Urothelium cell line (cell line): ENCODE data around the gene BEND3.
"Not testable (repeated sequence)": the region's sequence is repeated elsewhere in the genome, so short reads cannot be mapped to it uniquely, and the experiment has no call there.

Experiments used
- DNase-seq: peaks from one replicate; pipeline ENCODE4 v3.0.0; 2011; ENCODE audit warnings: low spot score, mixed read lengths
- FAIRE-seq: peaks from 2 replicates; lab custom pipeline; 2011; peaks lifted over from hg19 to GRCh38; lab: Jason Lieb, UNC

BEND3 gene

DNA sequence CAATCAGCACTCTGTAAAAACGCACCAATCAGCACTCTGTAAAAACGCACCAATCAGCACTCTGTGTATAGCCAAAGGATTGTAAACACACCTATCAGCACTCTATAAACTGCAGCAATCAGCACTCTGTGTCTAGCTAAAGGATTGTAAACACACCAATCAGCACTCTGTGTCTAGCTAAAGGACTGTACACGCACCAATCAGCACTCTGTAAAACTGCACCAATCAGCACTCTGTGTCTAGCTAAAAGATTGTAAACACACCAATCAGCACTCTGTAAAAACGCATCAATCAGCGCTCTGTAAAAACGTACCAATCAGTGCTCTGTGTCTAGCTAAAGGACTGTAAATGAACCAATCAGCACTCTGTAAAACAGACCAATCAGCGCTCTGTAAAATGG is 30.9 kb downstream of the BEND3 start:
- FAIRE-seq, DNase-seq: not testable (repeated sequence)

DNA sequence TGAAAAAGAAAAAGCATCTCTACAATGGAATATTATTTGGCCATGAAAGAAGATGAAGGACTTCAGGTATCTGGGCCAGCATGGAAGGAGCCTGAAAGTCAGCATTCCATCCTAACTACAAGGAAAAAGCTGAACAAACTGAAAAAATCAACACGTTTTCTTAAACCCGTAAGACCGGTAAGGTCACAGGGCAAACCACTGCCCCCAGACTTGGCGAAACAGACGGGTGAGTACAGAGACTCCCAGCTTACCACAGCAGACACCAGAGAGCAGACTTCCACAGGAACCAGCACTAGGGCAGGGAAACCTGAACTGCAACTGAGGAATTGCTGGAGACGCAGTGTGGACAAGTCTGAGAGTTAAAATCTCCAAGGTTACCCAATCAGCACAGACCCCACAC is 31.4 kb downstream of the BEND3 start:
- no peak for DNase-seq
- FAIRE-seq = no peak

DNA sequence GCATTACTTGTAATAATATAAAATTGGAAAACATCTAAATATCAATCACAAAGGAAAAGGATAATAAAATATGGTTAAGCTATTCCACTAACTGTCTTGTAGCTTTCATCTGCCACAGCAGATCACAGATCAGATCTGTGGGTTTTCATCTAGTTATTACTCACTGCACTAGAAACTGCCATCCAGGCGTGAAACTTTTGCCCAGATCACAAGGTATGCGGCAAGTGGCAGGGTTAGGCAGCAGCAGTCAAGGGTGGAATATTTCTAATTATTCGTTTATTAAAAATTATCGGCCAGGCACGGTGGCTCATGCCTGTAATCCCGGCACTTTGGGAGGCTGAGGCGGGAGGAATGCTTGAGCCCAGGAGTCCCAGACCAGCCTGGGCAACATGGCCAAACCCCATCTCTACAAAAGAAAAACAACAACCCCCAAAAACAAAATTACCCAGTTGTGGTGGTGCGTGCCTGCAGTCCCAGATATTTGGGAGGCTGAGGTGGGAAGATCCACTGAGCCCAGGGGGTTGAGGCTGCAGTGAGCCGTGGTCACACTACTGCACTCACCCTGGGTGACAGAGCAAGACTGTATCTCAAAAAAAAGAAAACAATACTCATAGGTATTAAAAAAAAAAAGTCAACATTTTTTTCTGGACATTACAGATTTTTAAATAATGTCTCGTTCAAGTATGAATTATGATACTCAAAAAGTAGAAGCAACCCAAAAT is 32.1 kb downstream of the BEND3 start:
- DNase-seq (no peak), FAIRE-seq (no peak)

DNA sequence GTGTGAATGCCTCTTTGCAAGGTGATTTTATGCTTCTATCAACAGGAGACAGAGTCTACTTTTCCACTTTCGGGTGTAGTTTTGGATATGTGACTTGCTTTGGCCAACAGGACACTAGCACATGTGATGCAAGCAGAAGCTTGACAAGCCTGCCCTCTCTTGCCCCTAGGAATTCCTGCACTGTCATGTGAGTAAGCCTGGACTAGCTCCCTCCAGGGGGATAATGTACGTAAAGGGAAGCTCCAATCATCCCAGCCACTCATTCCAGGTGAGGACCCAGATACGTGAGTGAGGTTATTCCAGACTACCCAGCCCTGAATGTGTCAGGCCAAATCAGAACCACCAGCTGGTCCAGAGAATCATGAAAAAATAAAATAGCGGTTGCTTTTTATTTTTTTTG is 33.3 kb downstream of the BEND3 start:
- no peak for FAIRE-seq
- DNase-seq = no peak

DNA sequence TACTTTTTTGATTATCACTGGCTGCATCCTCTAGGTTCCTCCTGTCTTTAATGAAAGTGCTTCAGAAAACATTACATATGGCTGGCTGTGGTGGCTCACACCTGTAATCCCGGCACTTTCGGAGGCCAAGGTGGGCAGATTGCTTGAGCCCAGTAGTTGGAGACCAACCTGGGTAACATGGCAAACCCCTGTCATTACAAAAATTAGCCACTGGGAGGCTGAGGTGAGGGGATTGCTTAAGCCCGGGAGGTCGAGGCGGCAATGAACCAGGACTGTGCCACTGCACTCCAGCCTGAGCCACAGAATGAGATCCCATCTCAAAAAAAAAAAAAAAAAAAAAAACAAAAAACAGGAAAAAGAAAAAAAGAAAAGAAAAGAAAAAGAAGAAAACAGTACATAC is 35.3 kb downstream of the BEND3 start:
- DNase-seq = no peak
- no peak for FAIRE-seq

DNA sequence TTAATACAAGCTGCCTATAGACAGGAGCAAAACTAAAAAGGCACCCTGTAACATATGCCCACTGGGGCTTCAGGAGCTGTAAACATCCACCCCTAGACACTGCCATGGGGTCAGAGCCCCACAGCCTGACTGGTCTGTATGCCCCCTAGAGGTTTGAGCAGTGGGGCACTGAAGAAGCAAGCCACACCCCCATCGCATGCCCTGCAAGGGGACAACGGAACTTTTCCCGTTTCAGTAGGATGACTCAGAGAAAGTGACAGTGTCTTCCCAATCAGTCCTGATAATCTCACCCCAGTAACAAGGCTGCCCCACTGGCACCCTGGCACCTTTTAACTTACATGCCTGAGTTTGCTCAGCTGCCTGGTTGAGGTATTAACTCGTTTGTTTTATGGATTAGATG is 35.9 kb downstream of the BEND3 start:
- FAIRE-seq = no peak

DNA sequence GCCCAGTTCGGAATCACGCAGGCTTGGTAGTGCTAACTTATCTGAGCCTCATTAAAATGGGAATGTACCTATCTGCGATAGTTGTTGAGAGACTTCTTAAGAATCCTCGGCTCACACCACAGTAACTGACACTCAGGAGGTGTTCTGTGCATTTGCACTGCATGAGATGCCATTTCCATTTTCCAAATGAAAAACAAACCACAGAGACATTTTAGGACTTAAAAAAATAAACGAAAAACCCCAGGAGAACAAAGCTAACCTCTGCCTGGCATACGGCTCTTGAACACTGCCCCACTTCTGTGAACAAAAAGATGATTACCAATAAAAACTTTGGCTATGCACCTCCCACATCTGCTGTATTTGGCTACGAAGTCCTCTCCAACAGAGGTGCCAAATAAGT is 37.6 kb downstream of the BEND3 start:
- no peak for DNase-seq
- no peak for FAIRE-seq

More for the DNA sequence above, 35.9 kb downstream of the BEND3 start:
- DNase-seq = no peak

DNA sequence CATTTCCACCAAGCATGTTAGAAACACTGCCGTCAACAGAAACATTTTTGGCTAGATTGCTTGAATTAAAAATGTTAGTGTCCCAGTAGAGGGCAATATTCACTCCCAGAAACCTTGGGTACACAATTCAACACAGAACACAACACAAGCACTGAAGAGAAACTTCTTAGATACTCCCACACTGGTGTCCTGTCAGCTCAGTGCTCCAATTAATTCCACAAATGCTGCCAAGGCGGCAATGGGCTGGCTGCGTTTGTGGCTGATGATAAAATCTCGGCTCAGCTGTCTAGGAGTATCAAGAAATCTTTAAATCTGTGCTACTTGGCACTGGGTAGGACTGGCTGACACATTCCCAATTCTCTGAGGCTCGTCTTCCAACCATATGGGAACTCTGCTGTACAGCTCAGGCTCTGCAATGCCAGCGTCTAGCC is 39.3 kb downstream of the BEND3 start:
- no peak for DNase-seq
- no peak for FAIRE-seq

DNA sequence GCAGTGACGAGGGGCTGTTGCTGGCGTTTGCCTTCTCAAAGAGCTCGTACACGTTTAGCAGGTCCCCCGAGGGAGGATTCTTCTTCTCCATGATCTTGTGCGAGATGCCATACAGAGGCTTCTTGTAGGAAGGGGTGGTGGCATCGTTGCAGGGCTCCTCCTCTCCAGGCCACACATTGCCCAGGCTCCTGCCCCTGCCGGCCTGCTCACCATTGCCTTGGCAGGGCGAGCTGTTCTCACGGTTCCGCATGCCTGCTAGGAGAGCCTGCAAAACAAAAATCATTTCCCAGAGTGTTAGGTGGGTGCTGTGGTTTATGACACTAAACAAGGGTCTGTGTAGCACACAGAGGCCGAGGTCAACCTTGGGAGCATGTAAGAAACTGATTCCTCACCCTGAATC is 44.6 kb downstream of the BEND3 start:
- DNase-seq (no peak), FAIRE-seq (no peak)

DNA sequence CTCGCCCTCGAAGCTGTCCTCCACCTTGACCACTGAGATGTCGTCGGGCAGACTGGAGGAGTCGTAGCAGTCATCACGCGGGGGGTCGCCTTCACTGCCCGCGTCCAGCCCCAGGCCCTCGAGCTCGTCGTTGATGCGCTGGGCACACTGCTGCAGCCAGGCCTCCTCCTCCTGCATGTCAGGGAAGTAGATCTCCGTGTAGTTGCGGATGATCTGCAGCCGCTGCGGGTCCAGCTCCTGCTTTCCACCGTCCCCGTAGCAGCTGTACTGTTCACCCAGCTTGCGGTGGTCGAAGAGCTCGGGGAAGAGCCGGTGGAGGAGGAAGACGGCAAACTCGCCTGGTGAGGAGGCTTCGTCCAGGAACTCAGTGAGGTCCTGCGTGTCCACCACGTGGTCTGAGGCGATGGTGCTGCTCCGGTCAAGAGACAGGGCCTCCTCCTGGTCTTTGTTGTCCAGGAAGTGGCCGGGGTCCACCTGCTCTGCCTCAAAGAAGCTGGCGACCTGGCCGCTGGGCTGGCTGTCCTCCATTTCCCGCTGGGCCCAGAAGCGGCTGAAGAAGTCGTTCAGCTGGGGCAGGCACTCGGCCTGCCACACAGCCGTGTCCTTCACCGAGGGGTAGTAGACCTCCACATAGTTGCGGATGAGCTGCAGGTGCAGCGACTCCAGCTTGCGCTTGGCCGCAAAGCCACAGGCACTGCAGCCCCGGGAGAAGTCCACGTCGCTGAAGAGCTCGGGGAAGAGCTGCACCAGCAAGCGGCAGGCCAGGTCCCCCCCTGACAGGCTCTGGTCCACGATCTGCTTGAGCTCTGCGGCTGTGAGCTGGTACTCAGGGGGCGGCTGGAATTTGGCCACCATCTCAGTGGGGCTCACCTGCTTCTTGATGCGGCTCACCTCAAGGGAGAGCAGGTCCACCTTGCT is 45.4 kb downstream of the BEND3 start:
- no peak for FAIRE-seq
- no peak for DNase-seq

DNA sequence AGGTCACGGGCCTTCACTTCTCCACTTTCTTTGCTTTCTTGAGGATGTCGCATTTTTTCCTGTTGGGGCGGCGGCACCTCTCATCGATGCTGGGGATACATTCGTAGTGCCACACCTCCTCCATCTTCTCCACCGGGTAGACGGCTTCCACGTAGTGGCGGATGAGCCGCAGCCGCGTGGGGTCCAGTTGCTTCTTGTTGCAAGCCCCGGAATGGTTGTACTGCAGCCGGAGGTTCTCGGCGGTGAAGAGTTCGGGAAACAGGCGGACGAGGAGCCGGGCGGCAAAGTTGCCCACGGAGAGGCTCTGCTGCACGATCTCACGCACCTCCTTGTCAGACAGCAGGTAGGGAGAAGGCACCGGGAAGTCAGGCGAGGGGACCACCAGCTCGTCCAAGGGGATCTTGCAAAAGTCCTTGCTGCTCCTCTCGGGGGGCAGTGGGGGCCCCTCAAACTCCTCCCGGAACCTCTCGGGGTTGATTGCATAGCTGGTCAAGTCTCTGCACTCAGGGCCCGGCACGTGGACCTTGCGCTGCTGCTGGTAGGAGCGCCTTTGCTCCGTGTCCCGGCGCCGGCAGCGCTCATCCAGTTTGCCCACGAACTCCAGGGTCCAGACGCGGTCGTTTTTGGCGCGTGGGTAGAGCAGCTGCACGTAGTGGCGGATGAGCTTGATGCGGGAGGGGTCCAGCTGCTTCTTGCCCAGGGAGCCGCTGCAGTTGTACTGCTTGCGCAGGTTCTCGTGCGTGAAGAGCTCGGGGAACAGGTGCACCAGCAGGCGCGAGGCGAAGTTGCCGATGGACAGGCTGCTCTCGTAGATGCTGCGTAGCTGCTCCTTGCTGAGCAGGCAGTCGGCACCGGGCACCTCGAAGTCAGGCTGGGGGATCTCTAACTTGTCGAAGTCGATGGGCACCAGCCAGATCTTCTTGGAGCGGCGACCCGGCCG is 46.4 kb downstream of the BEND3 start:
- no peak for DNase-seq
- FAIRE-seq = no peak

DNA sequence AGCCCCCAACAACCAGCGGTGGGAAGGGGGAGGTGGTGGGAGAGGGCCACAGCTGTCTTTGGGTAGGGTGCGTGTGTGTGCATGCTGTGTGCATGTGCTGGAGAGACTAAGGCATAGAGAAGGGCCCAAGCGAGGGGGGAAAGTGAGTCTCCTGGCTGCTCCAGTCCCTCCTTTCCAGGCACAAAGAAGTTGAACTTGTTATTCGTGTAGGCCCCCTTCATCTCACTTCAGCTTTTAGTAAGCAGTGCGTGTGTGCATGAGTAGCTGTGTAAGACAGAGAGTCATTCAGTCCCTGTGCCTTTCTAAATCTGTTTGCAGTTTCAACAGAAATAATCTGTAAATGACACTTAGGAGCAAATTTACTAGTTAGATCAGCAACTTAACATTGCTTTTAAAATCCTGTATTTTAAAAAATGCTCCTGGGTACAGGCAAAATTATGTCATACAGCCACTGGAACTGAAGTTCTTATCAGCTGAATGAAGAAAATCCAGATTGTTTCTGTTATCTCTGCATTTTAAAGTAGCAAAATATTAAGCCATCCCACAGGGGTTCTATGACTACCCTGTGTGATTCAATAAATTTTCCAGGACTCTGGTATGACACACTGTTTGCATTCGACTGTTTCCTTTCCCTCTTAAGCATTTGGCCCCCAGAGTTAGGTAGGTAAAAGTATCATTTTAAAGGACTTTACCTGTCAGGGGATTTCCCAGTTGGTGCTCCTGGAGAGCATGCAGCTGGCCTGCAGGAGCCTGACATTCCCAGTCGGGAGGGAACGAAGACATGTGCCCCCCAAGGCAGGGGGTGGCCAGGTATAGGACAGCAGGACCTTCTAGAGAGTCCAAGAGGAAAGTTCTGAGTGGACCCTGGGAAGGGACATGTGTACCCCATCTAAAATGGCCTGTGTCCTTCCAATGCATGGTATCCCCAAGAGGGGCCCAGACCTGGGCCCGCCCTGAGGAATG is 48.3 kb downstream of the BEND3 start:
- DNase-seq (no peak), FAIRE-seq (no peak)

DNA sequence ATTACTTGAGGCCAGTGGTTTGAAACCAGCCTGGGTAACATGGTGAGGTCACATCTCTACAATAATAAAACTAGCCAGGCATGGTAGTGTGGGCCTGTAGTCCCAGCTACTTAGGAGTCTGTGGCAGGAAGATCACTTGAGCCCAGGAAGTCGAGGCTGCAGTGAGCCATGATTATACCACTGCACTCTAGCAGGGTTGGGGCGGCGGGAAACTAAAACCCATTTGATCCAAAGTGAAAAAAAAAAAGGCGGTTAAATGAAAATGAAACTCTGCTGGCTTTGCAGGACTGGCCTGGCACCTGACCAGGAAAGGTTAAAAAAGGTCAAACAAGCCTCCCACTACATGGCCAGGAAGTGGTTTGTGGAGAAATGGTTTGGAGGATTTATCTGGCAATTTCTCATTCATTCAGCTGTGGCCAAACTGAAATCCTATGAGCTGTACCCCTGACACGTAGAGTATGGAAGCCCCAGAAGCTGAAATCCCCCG is 50.7 kb downstream of the BEND3 start:
- DNase-seq = peak; percentile 47
- no peak for FAIRE-seq

DNA sequence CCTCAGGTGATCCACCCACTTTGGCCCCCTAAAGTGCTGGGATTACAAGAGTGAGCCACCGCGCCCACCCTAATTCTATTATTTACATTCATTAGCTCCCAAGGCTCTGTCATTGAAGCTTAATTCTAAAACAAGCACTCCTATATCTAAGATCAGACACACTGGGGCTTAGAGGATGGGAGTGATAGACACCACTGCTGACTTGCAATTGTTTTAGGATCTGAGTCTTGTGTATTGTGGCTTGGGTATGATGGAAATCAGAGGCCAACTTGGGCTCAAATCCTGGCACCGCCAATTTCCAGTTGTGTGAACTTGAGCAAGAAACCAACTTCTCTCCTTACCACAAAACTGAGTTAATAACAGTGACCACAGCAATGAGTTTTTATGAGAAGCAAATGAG is 52.6 kb downstream of the BEND3 start:
- FAIRE-seq (no peak), DNase-seq (no peak)

DNA sequence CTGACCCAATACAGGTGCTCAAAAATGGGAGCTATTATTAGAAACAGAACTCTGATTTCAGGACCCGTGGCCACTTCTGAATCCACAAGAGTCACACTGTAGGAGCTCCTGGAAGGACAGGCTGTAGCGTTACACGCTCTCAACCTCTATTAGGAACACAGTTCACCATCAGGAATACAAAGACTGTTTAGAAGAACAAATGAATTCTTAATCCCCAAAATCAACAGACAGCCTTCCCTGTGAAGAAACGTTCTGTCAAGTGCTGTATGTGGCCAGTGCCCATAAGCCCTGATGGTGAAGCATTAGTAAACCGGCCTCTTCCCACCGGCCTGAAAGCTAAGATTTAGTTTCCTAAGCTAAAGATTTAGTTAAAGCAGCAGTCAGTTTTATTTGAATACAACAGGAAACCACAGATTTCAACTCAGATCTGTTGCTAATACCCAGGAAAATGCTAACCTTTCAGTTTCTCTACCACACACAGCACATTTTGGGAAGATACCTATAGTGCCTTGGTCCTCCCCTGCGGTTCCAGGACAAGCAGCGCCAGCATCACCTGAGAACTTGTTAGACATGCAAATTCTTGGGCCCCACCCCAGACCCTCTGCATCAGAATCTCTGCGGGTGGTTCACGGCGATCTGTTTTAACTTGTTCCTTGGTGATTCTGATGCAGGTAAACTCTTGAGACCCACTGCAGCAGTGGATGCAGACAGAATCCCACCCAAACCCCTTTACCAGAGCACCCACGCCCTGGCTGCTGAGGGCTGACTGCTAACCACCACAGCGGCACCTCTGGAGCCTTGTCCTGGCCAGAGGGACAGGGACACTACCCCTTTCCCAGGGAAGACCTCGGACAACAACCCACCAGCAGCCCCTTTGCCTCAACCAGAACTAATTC is 53.9 kb downstream of the BEND3 start:
- no peak for FAIRE-seq
- no peak for DNase-seq

DNA sequence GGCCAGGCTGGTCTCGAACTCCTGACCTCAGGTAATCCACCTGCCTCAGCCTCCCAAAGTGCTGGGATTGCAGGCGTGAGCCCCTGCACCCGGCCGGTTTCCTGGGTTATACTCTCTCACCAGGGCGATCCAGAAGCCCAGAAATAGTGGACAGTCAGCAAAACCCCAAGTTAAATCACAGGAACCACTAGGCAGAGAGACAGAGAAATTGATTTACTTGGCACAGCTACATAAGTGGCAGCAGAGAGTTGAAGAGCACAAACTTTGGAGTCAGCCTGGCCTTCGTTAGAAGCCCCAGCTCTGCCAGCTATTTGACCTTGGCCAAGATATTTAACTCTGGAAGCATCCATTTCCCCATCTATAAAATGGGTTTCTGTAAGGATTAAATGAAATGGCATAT is 54.6 kb downstream of the BEND3 start:
- DNase-seq (no peak), FAIRE-seq (no peak)

DNA sequence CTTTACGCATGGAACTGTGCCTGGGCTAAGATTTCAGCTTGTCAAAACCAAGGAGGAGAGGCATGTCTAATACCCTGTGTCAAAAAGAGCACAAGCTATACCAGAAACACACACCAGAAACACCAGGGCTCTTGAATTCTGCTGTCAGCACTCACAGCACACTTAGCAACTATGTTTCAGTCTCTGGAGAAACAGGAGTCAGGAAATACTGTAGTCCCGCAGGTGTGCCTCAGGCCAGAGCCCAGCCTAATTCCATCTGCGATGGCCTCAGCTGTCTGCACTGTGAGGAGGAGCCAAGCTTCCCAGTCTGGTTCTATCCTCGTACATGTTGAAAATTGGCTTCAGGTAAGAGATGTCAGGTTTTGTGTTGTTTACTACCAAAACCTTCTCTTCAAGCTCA is 55.7 kb downstream of the BEND3 start:
- FAIRE-seq = no peak
- no peak for DNase-seq

DNA sequence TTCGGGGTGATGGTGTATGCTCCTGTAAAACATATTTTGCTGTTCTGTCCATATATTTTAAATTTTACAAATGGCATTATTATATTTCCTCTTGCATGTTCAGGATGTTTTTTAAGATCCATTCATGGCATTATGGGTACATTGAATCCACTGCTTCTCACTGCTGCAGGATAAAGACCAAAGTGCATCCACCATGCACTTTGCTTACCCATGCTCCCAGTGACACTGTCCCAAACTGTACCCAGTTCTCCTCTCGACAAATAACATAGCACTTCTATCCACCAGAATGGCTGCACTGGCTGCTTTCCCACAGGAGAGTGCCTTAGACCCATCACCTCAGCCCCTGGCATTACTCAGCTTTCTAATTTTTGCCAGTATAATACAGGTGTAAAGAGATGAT is 57.6 kb downstream of the BEND3 start:
- DNase-seq = no peak
- no peak for FAIRE-seq

DNA sequence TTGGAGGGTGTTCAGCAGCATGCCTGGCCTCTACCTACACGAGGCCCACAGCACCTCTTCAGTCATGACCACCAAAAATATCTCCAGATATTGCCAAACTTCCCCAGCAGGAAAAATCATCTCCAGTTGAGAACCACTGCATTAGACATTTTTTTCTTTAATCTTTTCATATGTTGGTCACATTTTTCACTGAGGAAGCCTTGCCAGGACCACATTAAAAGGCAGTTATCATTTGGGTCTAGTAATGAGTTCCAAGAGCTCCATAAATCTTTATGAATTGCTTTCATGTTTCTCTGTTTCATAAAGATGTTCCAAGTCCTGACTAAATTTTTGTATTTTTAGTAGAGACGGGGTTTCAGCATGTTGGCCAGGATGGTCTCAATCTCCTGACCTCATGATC is 58.5 kb downstream of the BEND3 start:
- DNase-seq (no peak), FAIRE-seq (no peak)
